HG03025 (cell line): ENCODE data around the gene CADPS2.

Experiments used
- ATAC-seq: cut with Tn5 transposase; IDR thresholded peaks from one replicate; pipeline ENCODE4 v1.9.1; 2021; ENCODE audit warnings: mild to moderate bottlenecking, moderate library complexity; ENCODE audit not compliant: unreplicated experiment, low FRiP score

The CADPS2 gene

DNA sequence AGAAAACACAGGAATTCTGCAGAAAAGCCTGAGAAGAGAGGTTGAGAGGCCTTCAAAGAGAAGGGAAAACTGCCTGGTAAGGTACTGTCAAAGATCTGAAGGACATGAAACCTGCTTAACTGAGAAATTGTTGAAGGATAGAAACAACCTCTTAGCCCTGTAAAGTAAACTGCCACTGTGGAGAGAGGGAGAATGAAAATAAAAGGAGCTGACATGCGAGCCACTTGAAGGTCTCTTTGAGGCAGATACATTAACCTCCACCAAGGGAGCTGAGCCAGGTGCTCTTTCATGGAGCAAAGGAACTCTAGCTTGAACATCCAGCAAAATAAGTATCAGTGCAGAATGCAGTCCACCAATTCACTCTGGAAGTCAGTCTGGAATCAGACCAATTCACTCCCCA is 472.9 kb downstream of the CADPS2 start:
- ATAC-seq, result no peak

DNA sequence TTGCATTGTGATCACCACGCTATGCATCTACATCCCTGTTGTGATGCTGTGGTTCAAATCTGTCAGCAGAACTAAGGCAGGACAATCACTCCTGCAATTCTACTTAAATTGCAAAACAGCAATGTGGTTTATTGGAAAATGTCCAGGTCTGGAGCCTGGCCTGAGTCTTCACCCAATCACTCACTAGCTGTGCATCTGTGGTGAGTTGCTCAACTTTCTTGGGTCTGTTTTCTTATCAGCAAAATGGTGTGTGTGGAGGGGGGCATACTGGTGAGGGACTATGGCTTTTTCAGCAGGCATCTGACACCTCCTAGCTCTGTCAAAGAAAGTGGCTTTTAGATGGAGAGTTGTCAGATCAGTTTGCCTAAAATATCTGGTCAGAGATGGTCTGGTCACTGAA is 473.4 kb downstream of the CADPS2 start:
- no peak for ATAC-seq

DNA sequence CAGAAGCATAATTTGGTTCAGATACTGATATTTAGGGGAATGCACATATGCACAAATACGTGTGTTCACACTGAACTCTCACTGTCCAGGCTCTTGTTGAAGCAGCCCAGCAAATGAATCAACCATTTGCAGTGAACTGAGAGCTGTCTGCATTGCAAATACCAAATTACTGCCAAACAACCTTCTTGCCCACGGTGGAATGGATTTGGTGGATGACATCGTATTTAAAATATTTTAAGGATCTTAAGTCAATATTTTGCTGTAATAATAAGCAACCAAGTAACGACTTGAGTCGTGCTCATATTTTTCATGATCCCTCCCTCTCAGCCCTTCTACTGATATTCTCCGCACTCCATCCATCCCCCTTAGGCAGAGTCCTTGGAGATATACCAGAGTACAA is 473.8 kb downstream of the CADPS2 start:
- ATAC-seq, result no peak

DNA sequence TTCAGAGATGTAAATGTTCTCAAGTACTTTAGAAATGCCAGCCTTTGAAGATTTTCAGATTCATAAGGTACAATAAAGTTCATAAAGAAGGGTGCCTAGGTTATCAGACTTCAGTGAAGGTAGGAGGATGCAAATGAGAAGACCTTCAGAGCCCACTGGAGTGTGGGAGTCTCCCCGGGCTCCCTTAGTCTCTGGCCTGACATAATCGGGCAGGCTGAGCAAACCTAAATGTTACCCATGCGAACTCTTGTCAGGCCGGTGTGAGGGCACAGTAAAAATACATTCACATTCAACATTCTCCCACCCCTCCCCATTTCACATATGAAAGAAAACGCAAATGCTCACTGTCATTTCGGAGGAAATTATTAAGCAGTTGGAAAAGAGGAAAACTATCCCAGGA is 479.1 kb downstream of the CADPS2 start:
- ATAC-seq, result no peak

DNA sequence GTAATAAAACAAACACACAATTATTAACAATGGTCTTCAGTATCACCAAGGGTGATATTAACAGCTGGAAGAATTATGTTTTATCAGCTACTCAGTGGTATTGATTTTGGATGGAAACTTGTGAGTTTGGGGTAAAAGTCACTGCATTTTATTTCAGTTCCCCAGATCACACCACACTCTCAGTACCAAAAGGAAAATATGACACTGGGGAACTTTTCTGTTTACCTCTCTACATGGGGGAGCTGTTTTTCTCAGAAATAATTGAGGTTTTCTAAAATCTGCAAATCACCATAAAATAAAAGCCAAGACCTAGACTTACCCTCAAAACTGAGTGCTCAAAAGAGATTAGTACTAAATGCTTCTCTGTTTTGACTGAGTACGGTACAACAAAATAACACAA is 483.1 kb downstream of the CADPS2 start:
- no peak for ATAC-seq

DNA sequence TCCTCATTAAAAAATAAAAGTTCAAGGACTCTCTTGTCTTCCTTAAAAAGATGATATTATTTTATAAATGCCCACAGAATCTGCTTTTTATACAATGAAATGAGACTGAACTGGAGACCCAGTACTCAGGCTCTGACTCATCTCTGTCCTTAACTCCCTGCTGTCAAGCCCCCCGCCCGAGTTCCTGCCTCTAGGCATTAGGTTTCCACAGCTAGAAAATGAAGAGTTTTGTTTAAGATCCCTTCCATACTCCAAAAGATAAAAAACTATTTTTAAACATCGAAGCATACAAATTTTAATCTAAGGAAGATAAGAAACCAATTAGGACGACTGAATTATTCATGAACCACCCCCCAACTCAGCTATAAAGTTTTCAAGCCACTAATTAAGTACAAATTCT is 484.0 kb downstream of the CADPS2 start:
- no peak for ATAC-seq

DNA sequence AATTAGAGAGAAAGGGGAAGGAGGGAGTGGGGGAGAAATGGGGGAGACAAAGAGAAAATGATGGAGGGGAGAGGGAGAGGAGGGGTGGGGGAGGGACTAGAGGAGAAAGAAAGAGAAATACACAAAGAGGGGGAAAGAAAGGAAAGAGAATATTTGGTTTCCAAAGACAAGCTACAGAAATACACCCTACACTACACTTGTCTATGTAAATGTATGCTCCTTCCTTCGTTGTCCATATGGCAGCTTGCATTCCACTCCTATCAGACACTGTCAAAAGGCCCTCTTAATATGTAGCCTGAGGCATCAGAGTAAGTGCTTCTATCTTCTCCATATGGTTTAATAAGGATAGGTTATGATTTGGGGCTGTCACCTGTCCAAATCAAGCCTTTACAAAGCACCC is 488.9 kb downstream of the CADPS2 start:
- no peak for ATAC-seq

DNA sequence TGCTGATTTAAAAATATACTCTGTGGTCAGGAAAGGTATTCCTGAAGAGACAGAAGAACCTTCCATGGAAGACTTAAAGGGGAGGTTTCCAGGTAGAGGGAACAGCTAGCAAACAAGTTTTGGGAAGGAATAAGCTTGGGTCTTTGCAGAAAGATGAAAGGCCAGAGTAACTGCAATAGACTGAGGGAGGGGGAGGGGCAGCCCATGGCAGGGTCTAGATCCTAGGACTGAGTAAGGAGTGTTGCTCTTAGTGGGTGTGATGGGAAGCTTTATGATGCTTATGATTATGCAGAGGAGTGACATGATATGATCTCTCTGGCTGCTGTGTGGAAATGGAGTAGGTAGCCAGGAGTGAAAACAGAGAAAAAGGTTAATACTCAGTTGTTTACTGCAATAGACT is 491.7 kb downstream of the CADPS2 start:
- no peak for ATAC-seq

DNA sequence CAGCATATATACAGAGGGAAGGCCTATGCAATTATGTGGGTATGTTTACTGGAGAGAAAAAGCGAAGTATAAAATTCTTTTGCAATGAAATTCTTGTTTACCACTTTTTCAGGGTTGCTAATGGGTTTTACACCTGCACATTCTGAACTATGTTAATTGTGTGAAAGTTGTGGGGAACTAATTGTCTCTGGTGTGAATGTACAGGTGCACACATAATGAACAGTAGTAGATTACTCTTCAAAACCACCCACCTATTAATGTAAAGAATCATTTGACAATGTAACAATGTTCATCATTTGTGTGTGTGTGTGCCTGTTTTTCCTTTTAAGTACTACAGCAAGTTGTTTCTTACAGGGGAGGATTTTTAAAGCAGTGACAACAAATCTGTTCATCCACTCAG is 501.7 kb downstream of the CADPS2 start:
- no peak for ATAC-seq

DNA sequence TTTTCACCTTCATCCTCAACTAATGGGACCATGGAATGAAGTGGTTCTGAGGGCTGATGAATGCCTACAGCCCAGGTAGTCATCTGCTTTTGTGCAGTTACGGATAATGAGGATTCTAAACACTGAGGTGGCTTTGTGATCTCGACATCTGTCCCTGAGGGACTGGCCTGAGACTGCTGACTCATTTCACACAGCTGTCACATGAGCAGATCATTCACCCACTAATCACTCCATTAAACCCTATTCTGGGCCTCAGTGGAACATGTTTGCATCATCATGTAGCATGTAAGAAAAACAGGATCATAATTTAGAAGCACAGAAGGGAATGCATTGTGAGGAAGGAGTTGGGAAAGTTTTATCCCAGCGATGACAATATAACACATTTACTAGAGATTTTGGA is 502.3 kb downstream of the CADPS2 start:
- peak; percentile 86 for ATAC-seq

DNA sequence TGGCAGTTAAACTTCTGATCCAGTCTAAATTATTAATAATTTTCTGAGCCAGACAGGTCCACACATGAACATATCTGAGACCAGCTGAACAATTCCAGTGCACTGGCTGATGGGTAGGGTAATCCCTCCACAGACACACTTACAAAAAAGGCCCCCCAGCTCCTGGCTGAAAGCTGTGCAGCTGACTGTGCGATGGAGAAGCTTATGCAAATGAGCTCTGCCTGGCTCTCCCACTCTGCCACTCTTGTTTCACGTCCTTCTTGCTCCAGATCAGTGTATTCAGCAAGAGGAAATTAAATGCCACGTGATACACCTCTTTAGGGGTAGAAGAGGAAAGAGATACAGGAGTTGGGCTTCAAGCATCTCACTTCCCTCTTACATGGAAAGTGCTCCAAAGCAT is 505.3 kb downstream of the CADPS2 start:
- ATAC-seq, result no peak

DNA sequence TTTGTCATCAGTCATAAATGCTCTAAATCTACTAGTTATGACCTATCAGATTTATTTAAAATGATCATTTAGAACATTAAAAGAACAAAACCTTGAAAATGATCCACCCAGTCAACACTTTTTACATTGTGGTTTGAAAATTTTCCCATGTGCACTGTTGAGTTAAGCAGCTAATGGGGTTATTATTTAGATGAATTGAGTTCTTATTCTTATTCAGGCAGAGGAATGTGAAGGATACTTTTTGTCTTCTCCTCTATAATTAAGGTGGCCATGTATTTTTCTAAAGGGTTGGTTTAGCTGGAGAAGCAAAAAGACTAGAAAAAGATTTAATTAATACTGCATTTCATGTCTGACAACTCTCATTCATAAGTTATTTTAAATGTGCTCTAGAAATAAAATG is 506.8 kb downstream of the CADPS2 start:
- no peak for ATAC-seq

DNA sequence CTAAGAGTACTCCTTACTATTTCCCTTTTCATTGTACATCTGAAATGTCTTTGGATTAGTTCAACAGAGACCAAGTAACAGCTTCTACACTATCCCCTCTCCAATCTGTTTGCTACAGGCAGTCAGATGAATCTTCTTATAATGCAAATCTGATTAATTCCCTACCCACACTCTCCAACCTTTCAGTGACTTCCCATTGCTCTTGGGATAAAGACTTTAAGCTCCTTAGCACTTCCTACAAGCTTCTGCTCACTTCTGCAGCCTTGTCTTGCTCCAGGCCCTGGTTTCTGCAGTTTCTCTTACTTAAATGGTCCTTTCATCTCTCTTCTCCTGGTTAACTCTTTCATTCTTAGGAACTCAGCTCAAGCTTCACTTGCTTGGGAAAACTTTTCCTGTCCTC is 516.5 kb downstream of the CADPS2 start:
- no peak for ATAC-seq

DNA sequence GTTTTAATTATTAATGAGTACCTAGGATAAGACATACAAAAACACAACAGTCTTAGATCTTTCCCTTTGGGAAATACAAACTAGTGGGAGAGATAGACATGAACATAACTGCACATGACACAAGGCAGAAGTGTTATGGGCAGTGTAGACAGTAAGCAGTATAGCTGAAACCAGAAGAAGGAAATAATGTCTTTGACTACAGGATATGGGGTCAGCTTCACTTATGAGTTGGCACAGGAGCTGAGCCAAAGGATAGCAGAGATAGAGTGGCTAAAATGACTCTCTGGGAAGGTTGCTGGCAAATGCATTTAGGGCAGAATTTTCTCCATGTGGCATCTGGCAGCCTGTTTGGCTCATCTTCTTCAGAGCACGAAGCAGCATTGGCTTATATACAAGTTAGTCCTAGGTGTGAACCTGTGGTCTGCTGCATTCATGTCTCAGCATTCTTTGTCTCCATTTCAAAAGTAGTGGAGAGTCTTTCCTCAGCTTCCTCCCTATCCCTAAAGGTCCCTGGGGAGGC is 521.4 kb downstream of the CADPS2 start:
- ATAC-seq, result no peak

DNA sequence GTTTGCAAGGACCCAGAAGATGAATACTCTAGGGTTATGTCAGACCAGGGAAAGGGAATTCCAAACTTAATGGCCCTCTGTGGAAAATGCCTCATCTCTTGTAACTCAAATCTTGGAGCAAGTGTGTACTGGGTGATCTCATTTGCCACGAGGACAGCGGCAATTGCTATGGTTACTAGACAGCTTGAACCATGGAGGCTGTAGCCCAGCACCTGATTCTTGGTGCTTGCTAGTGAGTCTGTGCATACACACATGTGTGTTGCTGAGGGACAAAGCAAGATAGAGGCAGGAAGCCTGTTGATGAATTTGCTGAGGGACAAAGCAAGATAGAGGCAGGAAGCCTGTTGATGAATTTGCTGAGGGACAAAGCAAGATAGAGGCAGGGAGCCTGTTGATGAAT is 523.1 kb downstream of the CADPS2 start:
- ATAC-seq, result no peak

DNA sequence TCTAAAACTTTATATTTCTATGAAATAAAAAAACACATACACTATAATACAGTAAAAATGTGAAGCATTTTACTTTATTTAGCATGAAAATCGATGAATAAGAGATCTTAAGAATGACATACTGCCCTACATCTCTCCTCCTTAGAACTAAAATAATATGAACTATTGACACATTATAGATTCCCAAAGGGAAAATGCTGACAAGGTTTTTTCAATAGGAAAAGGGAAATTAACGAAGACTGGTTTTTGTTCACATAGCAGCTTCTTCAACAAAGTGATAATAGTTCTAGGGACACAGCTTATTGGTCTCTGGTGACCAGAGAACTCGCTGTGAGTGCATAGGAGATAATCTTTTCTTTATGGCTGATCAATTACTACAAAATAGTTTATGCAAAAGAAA is 523.8 kb downstream of the CADPS2 start:
- ATAC-seq, result no peak

DNA sequence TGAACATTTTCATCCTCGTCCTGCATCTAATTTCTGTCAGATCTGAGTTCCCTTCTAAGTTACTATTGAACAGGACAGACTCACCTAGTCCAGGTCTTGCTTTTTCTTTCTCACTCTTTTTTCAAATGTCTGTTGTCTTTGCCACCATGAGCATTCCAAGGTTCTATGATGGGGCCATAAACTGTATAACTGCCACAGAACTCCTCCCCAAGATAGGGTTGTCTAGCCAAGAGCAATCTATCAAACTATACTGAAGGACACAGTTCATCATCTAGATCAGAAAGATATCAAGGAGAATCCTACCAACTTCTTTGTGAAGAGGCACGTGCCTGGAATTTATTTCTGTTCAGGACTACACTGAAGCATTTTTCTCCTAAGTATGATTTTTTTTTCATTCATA is 531.6 kb downstream of the CADPS2 start:
- no peak for ATAC-seq

DNA sequence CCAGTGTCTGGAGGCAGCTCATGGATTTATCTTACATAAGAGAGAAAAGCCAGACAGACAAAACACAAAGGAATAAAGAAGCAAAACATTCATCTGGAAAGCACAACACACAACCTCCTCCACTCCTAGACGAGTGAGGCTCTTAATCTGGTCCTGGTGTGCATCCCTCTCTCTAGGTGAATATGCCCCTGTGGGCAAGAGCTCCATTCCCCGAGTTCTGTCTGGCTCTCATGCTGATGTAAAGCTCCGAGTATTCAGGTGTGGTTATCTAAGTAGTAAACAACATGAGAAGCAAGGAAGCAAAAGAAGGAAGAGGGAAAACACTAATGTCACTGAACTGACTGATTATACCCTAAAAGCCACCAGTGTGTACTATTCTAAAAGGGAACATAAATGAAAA is 533.8 kb downstream of the CADPS2 start:
- no peak for ATAC-seq

DNA sequence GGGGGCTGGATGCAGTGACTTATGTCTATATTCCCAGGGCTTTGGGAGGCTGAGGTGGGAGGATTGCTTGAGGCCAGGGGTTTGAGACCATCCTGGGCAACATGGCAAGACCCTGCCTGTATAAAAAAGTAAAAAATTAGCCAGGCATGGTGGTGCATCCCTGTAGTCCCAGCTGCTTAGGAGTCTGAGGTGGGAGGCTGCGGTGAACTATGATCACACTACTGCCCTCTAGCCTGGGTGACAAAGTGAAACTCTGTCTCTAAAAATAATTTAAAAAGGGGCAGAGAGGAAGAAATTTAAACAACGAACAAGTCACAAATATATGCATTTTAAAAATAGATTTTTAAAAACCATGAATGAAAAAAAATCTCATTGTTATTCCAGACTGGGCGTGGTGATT is 535.6 kb downstream of the CADPS2 start:
- no peak for ATAC-seq

DNA sequence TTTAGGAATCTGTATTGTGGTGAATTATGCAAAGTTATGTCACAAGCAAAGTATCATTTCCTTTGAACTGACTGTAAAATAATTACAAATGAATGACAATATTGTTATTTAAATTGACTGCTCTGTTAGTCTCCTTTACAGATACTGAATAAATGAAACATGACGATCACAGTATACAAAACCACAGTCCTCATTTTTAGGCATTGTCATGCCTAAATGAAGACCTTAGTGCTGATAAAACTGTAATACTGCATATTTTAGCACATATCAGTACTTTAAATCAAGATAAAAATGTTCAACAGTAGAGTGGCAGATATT is 542.0 kb downstream of the CADPS2 start:
- no peak for ATAC-seq

DNA sequence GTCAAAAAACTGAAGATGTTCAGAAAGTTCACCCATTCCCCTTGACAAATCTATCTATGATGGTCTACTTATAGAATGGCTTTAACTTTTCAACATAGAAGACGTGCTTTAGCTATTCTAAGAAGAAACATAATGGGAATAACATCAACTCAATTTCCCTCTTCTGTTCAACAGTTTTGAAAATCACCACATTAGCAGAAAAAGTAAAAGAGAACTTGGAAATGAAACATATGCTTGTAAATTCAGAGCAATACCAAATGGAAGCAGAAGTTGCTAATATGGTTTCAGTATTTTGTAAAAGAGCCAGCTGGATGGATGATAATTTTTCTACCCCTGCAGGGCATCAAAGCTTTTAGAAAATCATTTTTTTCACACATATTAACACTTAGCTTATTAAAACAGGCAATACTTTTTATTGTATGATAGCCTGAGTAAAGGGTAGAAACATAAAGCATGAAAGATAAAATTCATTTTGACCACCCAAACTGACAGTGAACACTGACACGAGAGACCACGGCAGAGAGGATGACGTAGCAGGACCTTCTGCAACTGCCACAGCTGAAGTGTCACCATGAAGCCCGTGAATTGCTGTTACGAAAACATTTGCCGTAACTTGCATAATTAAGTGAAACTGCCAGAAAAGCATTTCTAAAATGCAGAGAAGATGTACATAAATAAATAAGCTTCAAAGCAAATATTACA is 542.5 kb downstream of the CADPS2 start:
- ATAC-seq, result no peak

DNA sequence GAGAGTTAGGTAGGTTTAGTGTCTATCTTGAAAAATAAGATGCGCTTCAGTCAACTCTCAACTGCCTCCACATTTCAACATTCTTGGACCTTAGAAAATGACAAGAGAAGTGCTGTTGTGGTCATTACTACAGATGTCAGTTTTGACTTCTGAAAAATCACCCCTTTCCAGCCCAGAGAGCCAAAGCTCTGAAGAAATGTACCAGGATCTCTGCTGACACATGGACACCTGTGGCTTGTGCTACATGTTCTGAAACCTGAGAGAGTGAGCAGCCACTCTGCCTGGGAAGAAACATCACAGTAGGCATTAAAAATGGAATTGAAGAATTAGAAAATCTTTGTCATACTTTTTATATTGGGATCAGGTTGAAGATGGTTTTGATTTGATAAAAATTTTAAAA is 545.8 kb downstream of the CADPS2 start:
- no peak for ATAC-seq
